ENCODE results near the gene RRAD.

The RRAD gene

DNA sequence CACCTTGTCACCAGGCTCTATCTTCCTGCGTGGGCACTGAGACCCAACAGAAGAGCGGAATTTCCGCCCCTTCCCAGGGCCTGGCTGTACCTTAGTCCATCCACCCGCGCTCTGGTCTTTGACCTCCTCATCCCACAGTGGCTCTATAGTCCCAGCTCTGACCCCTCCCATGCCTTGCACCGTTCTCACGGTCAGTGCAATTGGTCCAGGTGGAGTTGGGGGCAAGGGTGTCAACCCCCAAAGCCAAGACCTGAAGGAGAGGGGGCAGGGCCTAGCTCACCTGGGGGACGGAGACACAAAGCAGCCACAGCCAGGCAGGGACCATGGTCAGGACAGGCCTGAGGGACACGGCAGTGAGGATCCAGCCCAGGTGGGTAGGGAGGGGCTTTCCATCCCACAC, 7.6 kb downstream of the RRAD start:
- DNase-seq (ENCODE audit: low read depth): no peak

DNA sequence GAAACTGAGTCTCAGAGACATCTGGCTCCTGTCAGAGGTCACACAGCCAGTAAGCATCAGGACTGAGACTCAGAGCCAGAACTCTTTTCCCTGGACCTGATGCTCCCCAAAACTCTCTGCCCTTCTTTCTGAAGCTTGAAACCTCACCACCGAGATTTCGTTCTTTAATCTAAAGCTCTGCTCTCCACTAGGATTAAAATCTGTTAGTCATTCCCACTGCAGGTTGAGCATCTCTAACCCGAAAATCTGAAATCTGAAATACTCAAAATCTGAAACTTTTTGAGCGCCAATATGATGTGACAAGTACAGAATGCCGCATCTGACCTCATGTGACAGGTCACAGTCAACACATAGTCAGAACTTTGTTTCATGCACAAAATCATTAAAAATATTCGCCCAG, 8.8 kb downstream of the RRAD start:
- no peak for DNase-seq (ENCODE audit: low read depth)

- DNase-seq (ENCODE audit: low read depth): no peak
These were observed 10.3 kb downstream of the RRAD start for GRCh38 chr16:66915041-66915440.

GRCh38 chr16:66914541-66914940, 10.8 kb downstream of the RRAD start:
- DNase-seq (ENCODE audit: low read depth): no peak

GRCh38 chr16:66913711-66914110, 11.6 kb downstream of the RRAD start:
- DNase-seq (ENCODE audit: low read depth): no peak

GRCh38 chr16:66913081-66913480, 12.3 kb downstream of the RRAD start:
- no peak for DNase-seq (ENCODE audit: low read depth)

GRCh38 chr16:66911801-66912200, 13.5 kb downstream of the RRAD start:
- no peak for DNase-seq (ENCODE audit: low read depth)

GRCh38 chr16:66911112-66911511, 14.2 kb downstream of the RRAD start:
- no peak for DNase-seq (ENCODE audit: low read depth)

- DNase-seq (ENCODE audit: low read depth): no peak
These were observed 15.0 kb downstream of the RRAD start for GRCh38 chr16:66910175-66910940.

- DNase-seq (ENCODE audit: low read depth): no peak
These were observed 16.4 kb downstream of the RRAD start for GRCh38 chr16:66908762-66909559.

- DNase-seq (ENCODE audit: low read depth): no peak
These were observed 17.2 kb downstream of the RRAD start for GRCh38 chr16:66908116-66908515.

- no peak for DNase-seq (ENCODE audit: low read depth)
These were observed 18.2 kb downstream of the RRAD start for GRCh38 chr16:66906916-66907836.

- no peak for DNase-seq (ENCODE audit: low read depth)
These were observed 19.4 kb downstream of the RRAD start for GRCh38 chr16:66905633-66906539.

DNA sequence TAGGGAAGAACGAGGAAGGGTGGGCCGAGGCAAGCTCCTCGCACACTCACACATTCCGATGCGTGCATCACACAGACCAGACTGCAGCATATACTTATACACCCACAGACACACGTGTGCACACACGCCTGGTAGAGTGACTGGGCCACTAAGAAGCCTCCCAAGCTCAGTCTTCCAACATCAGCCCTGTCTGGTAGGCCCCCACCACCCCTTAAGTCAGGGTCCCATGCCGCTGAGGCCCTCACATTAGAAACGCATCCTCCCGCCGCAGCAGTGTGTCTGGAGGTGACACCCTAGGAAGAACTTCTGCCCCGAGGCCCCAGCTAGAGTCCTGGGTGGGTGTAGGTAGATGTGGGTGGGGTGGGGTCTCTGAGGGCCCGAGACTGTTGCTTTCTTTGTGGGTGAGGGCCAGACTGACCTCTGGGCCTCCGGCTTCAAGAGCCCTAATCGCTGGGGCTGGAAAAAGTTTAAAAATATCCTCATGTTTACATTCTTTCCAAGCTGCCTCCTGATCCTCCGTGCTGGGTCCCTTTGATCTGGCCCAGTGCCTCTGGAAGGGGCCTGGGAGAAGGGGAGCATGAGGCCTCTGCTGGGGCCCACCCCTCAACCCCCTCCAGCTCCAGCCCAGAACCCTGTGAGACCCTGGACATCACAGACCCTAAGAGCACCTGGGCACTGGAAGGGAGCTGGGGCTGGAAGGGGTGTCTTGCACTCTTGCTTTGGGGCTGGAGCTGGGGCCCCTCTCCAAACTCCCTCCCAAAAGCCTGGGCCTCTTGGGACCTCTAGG, 20.3 kb downstream of the RRAD start:
- no peak for DNase-seq (ENCODE audit: low read depth)

DNA sequence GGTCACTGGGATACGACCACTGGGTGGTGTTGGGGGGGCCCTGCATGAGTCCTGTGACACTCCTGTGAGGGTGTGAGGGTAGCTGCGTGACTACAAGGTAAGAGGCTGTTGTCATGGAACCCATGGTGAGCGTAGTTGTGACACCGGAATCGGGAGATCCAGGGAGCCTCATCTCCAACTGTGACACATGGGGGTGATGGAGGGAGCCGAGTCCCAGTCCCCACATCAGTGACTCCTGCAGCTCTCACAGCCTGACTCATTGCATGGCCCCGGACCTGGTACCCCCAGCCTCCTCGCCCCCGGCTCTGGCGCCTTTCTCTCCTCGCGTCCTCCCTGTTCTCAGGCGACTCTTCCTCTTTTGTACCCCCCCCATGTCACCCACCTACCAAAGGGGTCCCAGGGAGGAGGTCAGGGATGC, 20.9 kb downstream of the RRAD start:
- DNase-seq (ENCODE audit: low read depth): no peak

DNA sequence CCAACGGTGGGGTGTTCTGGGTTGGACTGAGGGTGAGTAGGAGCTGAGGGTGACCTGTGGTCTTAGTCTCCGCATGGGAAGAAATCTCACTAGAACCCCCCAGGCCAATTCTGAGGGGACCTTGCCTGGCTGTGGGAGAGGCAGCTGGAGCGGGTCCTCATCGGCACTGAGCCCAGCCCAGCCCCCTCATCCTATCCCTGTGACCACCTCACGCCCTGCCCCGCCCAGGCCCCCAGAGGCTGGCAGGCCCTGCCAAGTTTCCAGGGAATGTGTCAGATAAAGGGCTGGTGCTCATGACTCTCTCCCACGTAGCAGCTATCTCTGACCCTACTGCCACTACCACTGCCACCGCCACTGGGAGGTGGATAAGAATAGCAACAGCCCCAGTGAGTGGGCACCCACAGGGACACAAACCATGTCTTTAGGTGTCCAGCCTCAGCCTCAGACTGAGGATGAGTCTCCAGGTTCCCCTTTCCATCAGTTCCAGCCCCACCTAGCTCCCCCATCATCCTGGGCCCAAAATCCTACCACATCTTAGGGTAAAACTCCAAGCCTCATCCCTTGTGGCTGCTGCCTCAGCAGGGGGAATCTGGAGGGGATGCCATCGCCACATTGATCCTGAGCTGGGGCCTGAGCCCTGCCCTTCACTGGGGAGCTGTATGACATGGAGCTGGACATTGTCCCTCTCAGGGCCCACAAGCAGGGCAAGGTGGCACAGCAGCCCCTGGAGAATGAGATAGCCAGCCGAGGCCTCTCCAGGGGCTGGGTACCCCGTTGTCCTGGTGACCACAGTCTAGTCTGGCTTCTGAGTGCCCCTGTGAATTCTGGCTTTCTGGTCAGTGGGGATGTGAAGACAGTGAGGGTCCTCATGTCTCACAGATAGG, 21.5 kb downstream of the RRAD start:
- no peak for DNase-seq (ENCODE audit: low read depth)

GRCh38 chr16:66902648-66903543, 22.4 kb downstream of the RRAD start:
- DNase-seq (ENCODE audit: low read depth): no peak

GRCh38 chr16:66901626-66902025, 23.7 kb downstream of the RRAD start:
- no peak for DNase-seq (ENCODE audit: low read depth)
